GM23248 (cell line): Measurements from ENCODE around the gene ANO10.

Experiments
- EZH2 ChIP-seq: fragments of 200-600 bp; sonication (generic); IDR thresholded peaks from 2 replicates; pipeline ENCODE4 v1.6.1; 2018; ENCODE audit warnings: antibody characterized with exemption, mild to moderate bottlenecking; ENCODE audit not compliant: insufficient read depth, poor library complexity, severe bottlenecking
- EZH2phosphoT487 ChIP-seq: fragments of 200-600 bp; sonication (generic); IDR thresholded peaks from 2 replicates; pipeline ENCODE4 v1.6.1; 2018; ENCODE audit warnings: antibody characterized with exemption, moderate library complexity, mild to moderate bottlenecking, low read depth; ENCODE audit not compliant: insufficient read depth

GRCh38 chr3:43583481-43583880 is 38.3 kb downstream of the ANO10 start:
- no peak for TF ChIP-seq EZH2
- TF ChIP-seq EZH2phosphoT487: no peak
